H1 (cell line): Measurements from ENCODE around the gene SEPTIN7. TPM values are rescaled to one million over a fixed set of nuclear protein-coding genes. Genes with fewer than 3 reads are reported as not detected.

ENCODE experiments used
- CTCF ChIA-PET: fragments of 300-600 bp; sonication (Branson Sonifier 250); formaldehyde crosslinking; loops from one replicate; lab custom pipeline; 2021; ENCODE audit not compliant: partially characterized antibody; lab: Charles Lee
- POLR2A ChIA-PET: fragments of 300-600 bp; sonication (Branson Sonifier 250); formaldehyde crosslinking; loops from one replicate; lab custom pipeline; 2021; ENCODE audit warnings: inconsistent platforms; ENCODE audit not compliant: partially characterized antibody; lab: Charles Lee
- DNase-seq, 2 experiments: peaks; one replicate each; pipeline versions ENCODE4 v3.0.0 to v3.0.0-alpha.2; 2010 to 2022; ENCODE audit warnings: low spot score in 2 of 2, low read depth in 1 of 2, mixed read lengths in 1 of 2
- FAIRE-seq: peaks from 2 replicates; lab custom pipeline; 2011; peaks lifted over from hg19 to GRCh38; lab: Jason Lieb, UNC
- H2AFZ ChIP-seq: 2 replicates; pipeline ENCODE4 v1.8.1; 2012; ENCODE audit warnings: low read length, inconsistent platforms
- H2AK5ac ChIP-seq: 2 replicates; pipeline ENCODE4 v1.6.1; 2013; ENCODE audit warnings: low read depth, low read length
- H2BK120ac ChIP-seq: replicated peaks from 2 replicates; pipeline ENCODE3; 2013; ENCODE audit warnings: low read depth, low read length, inconsistent platforms
- H2BK12ac ChIP-seq: 2 replicates; pipeline ENCODE4 v1.6.1; 2013; ENCODE audit warnings: low read depth, low read length
- H2BK15ac ChIP-seq: 2 replicates; pipeline ENCODE4 v1.6.1; 2013; ENCODE audit warnings: low read length
- H2BK20ac ChIP-seq: 2 replicates; pipeline ENCODE4 v1.6.1; 2013; ENCODE audit warnings: low read length
- H2BK5ac ChIP-seq: 2 replicates; pipeline ENCODE4 v1.6.1; 2013; ENCODE audit warnings: low read depth, low read length
- H3K14ac ChIP-seq: 2 replicates; pipeline ENCODE4 v1.6.1; 2013; ENCODE audit warnings: inconsistent platforms; ENCODE audit not compliant: insufficient read length
- H3K18ac ChIP-seq: 2 replicates; pipeline ENCODE4 v1.6.1; 2013; ENCODE audit warnings: low read length; ENCODE audit errors: extremely low read depth
- H3K23ac ChIP-seq: 2 replicates; pipeline ENCODE4 v1.6.1; 2013; ENCODE audit warnings: inconsistent platforms; ENCODE audit not compliant: insufficient read length
- H3K23me2 ChIP-seq: 2 replicates; pipeline ENCODE4 v1.6.1; 2013; ENCODE audit warnings: low read depth, low read length
- H3K27ac ChIP-seq: 2 replicates; pipeline ENCODE4 v1.6.1; 2011; ENCODE audit warnings: low read depth, low read length, inconsistent platforms
- H3K27me3 ChIP-seq, 4 experiments: replicated peaks in 1 of 4; 1 replicate in 1 of 4; 2 replicates in 3 of 4; pipeline versions ENCODE4 v1.6.1 to v1.8.1; 2011 to 2013; ENCODE audit warnings: low read length in 3 of 4, mild to moderate bottlenecking in 3 of 4, inconsistent platforms in 2 of 4, mixed read lengths in 2 of 4, moderate library complexity in 1 of 4; ENCODE audit not compliant: control insufficient read depth in 3 of 4, insufficient read depth in 3 of 4; ENCODE audit errors: extremely low read depth in 1 of 4
- H3K36me3 ChIP-seq, 4 experiments: 2 replicates each; pipeline versions ENCODE4 v1.6.1 to v1.8.1; 2011 to 2013; ENCODE audit warnings: mild to moderate bottlenecking in 4 of 4, low read length in 3 of 4, moderate library complexity in 2 of 4, control low read depth in 1 of 4, inconsistent platforms in 1 of 4; ENCODE audit not compliant: insufficient read depth in 4 of 4, control insufficient read depth in 2 of 4
- H3K4ac ChIP-seq: replicated peaks from 2 replicates; pipeline ENCODE3; 2013; ENCODE audit warnings: low read length, low read depth, mixed read lengths, inconsistent platforms; ENCODE audit not compliant: insufficient read length
- H3K4me1 ChIP-seq, 4 experiments: replicated peaks in 1 of 4; 1 replicate in 1 of 4; 2 replicates in 3 of 4; pipeline versions ENCODE4 v1.6.1 to v1.8.1; 2011 to 2013; ENCODE audit warnings: low read length in 3 of 4, inconsistent platforms in 2 of 4, mixed read lengths in 1 of 4; ENCODE audit not compliant: insufficient read depth in 4 of 4, control insufficient read depth in 3 of 4
- H3K4me2 ChIP-seq, 2 experiments: 2 replicates each; pipeline versions ENCODE4 v1.6.1 to v1.8.1; 2011 to 2013; ENCODE audit warnings: low read depth in 2 of 2, low read length in 2 of 2, control low read depth in 1 of 2, inconsistent platforms in 1 of 2, mild to moderate bottlenecking in 1 of 2; ENCODE audit not compliant: insufficient read depth in 1 of 2
- H3K4me3 ChIP-seq, 4 experiments: fragments of 200-600, 300-600 bp in 1 of 4; sonication (generic), shearing (Covaris generic), sonication (Bioruptor Twin) in 1 of 4; 2 replicates each; pipeline versions ENCODE4 v1.5.1 to v1.8.1; 2011 to 2016; ENCODE audit warnings: low read length in 4 of 4, low read depth in 3 of 4, control low read depth in 2 of 4, inconsistent platforms in 2 of 4, mild to moderate bottlenecking in 2 of 4, mixed read lengths in 1 of 4, moderate library complexity in 1 of 4; ENCODE audit not compliant: insufficient read depth in 2 of 4; ENCODE audit errors: extremely low read depth in 1 of 4
- H3K56ac ChIP-seq: replicated peaks from 2 replicates; pipeline ENCODE3; 2013; ENCODE audit warnings: low read depth, mild to moderate bottlenecking, mixed read lengths, low read length, inconsistent platforms; ENCODE audit not compliant: insufficient read length
- H3K79me1 ChIP-seq: 2 replicates; pipeline ENCODE4 v1.6.1; 2013; ENCODE audit warnings: low read depth, low read length, control low read depth
- H3K79me2 ChIP-seq, 2 experiments: 2 replicates each; pipeline versions ENCODE4 v1.6.1 to v1.8.1; 2012 to 2013; ENCODE audit warnings: low read length in 2 of 2, mild to moderate bottlenecking in 2 of 2, inconsistent platforms in 1 of 2; ENCODE audit not compliant: insufficient read depth in 2 of 2, control insufficient read depth in 1 of 2
- H3K9ac ChIP-seq, 4 experiments: replicated peaks in 1 of 4; 1 replicate in 1 of 4; 2 replicates in 3 of 4; pipeline versions ENCODE4 v1.6.1 to v1.8.1; 2011 to 2013; ENCODE audit warnings: low read depth in 3 of 4, low read length in 3 of 4, control low read depth in 2 of 4, mild to moderate bottlenecking in 2 of 4, moderate library complexity in 2 of 4, inconsistent platforms in 1 of 4; ENCODE audit errors: extremely low read depth in 1 of 4
- H3K9me3 ChIP-seq, 2 experiments: 2 replicates each; pipeline versions ENCODE4 v1.6.1 to v1.8.1; 2012 to 2013; ENCODE audit warnings: mild to moderate bottlenecking in 2 of 2, moderate library complexity in 2 of 2, control low read depth in 1 of 2, inconsistent platforms in 1 of 2, low read depth in 1 of 2, low read length in 1 of 2, mixed read lengths in 1 of 2; ENCODE audit not compliant: insufficient read depth in 2 of 2
- H4K20me1 ChIP-seq, 2 experiments: replicated peaks in 1 of 2; 2 replicates each; pipeline versions ENCODE3 to v1.8.1; 2011 to 2013; ENCODE audit warnings: inconsistent platforms in 2 of 2, low read length in 2 of 2, mild to moderate bottlenecking in 1 of 2; ENCODE audit not compliant: insufficient read depth in 2 of 2, control insufficient read depth in 1 of 2
- H4K5ac ChIP-seq: 2 replicates; pipeline ENCODE4 v1.6.1; 2013; ENCODE audit warnings: low read length, low read depth, mixed read lengths, inconsistent platforms; ENCODE audit not compliant: insufficient read length
- H4K8ac ChIP-seq: 2 replicates; pipeline ENCODE4 v1.8.0; 2013; ENCODE audit warnings: mild to moderate bottlenecking, moderate library complexity, low read length, inconsistent platforms; ENCODE audit not compliant: insufficient read depth; ENCODE audit errors: extremely low read depth
- H4K91ac ChIP-seq: replicated peaks from 2 replicates; pipeline ENCODE3; 2013; ENCODE audit warnings: low read length, mixed read lengths, inconsistent platforms; ENCODE audit not compliant: insufficient read length
- ASH2L ChIP-seq: fragments of 200-600, 300-600 bp; sonication (generic); IDR thresholded peaks from one replicate; pipeline ENCODE4 v1.7.1; 2017; ENCODE audit warnings: low read length
- BRCA1 ChIP-seq: IDR thresholded peaks from 2 replicates; pipeline ENCODE4 v1.6.1; 2012; ENCODE audit warnings: low read depth, low read length, improper control_type of control experiment
- CBX8 ChIP-seq: fragments of 300-800, 300-1000 bp; sonication (generic); IDR thresholded peaks from 2 replicates; pipeline ENCODE4 v1.7.1; 2016; ENCODE audit warnings: low read depth, low read length, borderline replicate concordance
- CHD2 ChIP-seq: IDR thresholded peaks from 2 replicates; pipeline ENCODE4 v1.6.1; 2012; ENCODE audit warnings: low read length, improper control_type of control experiment
- EP300 ChIP-seq, 2 experiments: IDR thresholded peaks; 1 replicate in 1 of 2; 2 replicates in 1 of 2; pipeline ENCODE4 v1.6.1; 2011 to 2012; ENCODE audit warnings: low read depth in 2 of 2, low read length in 2 of 2, mild to moderate bottlenecking in 2 of 2, borderline replicate concordance in 1 of 2, inconsistent platforms in 1 of 2, moderate library complexity in 1 of 2
- EZH2 ChIP-seq: fragments of 200-600 bp; sonication (generic); IDR thresholded peaks from 2 replicates; pipeline ENCODE4 v1.7.1; 2012; ENCODE audit warnings: low read depth, mild to moderate bottlenecking, moderate library complexity, low read length, inconsistent platforms; ENCODE audit not compliant: severe bottlenecking
- JUND ChIP-seq: IDR thresholded peaks from 2 replicates; pipeline ENCODE4 v1.6.1; 2011; ENCODE audit warnings: mild to moderate bottlenecking, improper control_type of control experiment, low read length
- KDM1A ChIP-seq: fragments of 200-600, 300-600 bp; sonication (generic); IDR thresholded peaks from 2 replicates; pipeline ENCODE4 v1.7.1; 2016; ENCODE audit warnings: mild to moderate bottlenecking, low read length, borderline replicate concordance
- KDM5A ChIP-seq: fragments of 200-600 bp; IDR thresholded peaks from 2 replicates; pipeline ENCODE4 v1.7.1; 2012; ENCODE audit warnings: mild to moderate bottlenecking, low read length, inconsistent platforms, mixed read lengths
- SIX5 ChIP-seq: IDR thresholded peaks from 2 replicates; pipeline ENCODE4 v1.6.1; 2011; ENCODE audit warnings: mild to moderate bottlenecking, low read depth, low read length
- SP1 ChIP-seq: IDR thresholded peaks from 2 replicates; pipeline ENCODE4 v1.6.1; 2011; ENCODE audit warnings: low read depth, low read length
- SRF ChIP-seq: IDR thresholded peaks from 2 replicates; pipeline ENCODE4 v1.6.1; 2011; ENCODE audit warnings: mild to moderate bottlenecking, low read depth, low read length, moderate library complexity
- SUZ12 ChIP-seq: fragments of 200-600 bp; sonication (generic); IDR thresholded peaks from 2 replicates; pipeline ENCODE4 v1.6.1; 2012; ENCODE audit warnings: mild to moderate bottlenecking, inconsistent platforms, low read length, moderate library complexity, mixed read lengths
- TEAD4 ChIP-seq: IDR thresholded peaks from 2 replicates; pipeline ENCODE4 v1.6.1; 2012; ENCODE audit warnings: low read depth, low read length, inconsistent platforms, mixed read lengths
- polyA plus RNA-seq, 7 experiments: library from polyadenylated mRNA; depleted of rRNA in 3 of 7; stranded (reverse) in 5 of 7; unstranded in 2 of 7; fragments of >200 nt in 5 of 7; fragments of 200-250 nt in 2 of 7; gene quantifications; 1 replicate in 5 of 7; 2 replicates in 1 of 7; 4 replicates in 1 of 7; pipeline versions ENCODE4 v1.2.1 to v1.2.3, GENCODE V29; 2011 to 2013; ENCODE audit warnings: missing spikeins in 2 of 7, mixed read lengths in 2 of 7
- total RNA-seq: library from RNA; stranded (reverse); fragmentation: NEBNext Ultra II Directional; extraction: Animal tissue kit (Norgen Biotek cat#: 25700); gene quantifications from 2 replicates; pipeline ENCODE4 v1.2.1, GENCODE V29; 2021
- TF ChIP-seq, protein P1 (sequence below): IDR thresholded peaks from 2 replicates; pipeline ENCODE4 v1.6.1; 2012; ENCODE audit warnings: inconsistent platforms

SEPTIN7 gene
- total and polyA plus RNA-seq, 2 of the 8 experiments (the other 6 are each of a cell fraction or from before 2014, with no cell fraction given) = 85.3 to 183 TPM

DNA sequence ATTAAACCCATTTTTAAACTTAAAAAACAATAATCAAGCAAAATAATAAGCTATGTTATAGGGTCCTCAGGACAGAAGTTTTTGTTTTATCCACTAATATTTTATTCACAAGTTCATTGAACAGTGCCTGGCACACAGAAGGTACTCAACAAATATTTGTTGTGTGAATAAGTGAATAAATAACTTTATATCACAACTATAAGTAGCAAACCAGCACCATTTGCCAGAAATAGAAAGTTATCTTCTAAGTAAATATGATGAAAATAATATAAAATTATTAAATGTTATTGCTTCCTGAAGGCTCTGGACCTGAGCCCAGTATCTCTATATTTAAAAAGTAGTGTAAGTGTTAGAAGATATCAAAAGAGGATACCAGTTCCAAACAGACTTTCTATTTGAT, 29.1 kb upstream of the SEPTIN7 start:
- Histone ChIP-seq H3K14ac (no peak overlapping the region), H2AFZ (no peak overlapping the region), H2BK120ac (no peak overlapping the region), H2BK20ac (no peak overlapping the region), H3K9ac (no peak overlapping the region), H4K5ac (no peak overlapping the region), H3K23ac (no peak overlapping the region), H2BK15ac (no peak overlapping the region), H3K9me3 (no peaks in the 10 kb centered on the region), H3K79me2 (no peaks in the 10 kb centered on the region), H3K27ac (no peak overlapping the region), H3K18ac (no peak overlapping the region), H3K27me3 (no peaks in the 10 kb centered on the region), H2BK12ac (no peak overlapping the region), H3K56ac (no peak overlapping the region), H3K4me1 (no peaks in the 10 kb centered on the region), H3K79me1 (no peaks in the 10 kb centered on the region), H2BK5ac (no peak overlapping the region), H4K8ac (no peak overlapping the region), H4K91ac (no peak overlapping the region), H3K4me3 (no peak overlapping the region), H2AK5ac (no peak overlapping the region), H3K4ac (no peak overlapping the region), H3K36me3 (no peaks in the 10 kb centered on the region), H4K20me1 (no peaks in the 10 kb centered on the region), H3K4me2 (no peak overlapping the region), H3K23me2 (no peaks in the 10 kb centered on the region)
- ChIA-PET POLR2A (no interaction called here), CTCF (no interaction called here)
- FAIRE-seq (no peak), DNase-seq (no peak)
- no peak for TF ChIP-seq ASH2L
- no peak for TF ChIP-seq KDM1A
- TF ChIP-seq TEAD4 = no peak
- no peak for TF ChIP-seq JUND
- TF ChIP-seq, protein P1, sequence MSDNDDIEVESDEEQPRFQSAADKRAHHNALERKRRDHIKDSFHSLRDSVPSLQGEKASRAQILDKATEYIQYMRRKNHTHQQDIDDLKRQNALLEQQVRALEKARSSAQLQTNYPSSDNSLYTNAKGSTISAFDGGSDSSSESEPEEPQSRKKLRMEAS = no peak
- no peak for TF ChIP-seq EZH2
- TF ChIP-seq CBX8 = no peak
- TF ChIP-seq BRCA1 = no peak
- TF ChIP-seq CHD2 = no peak
- no peak for TF ChIP-seq EP300 (IDR thresholded peaks at IDR 0.05; ENCODE audit: borderline replicate concordance in 1 of 2, low read depth in 2 of 2, low read length in 2 of 2)
- no peak for TF ChIP-seq SRF
- no peak for TF ChIP-seq SUZ12
- no peak for TF ChIP-seq SIX5
- no peak for TF ChIP-seq KDM5A
- no peak for TF ChIP-seq SP1
